Activated T-cell treated with anti-CD3 and anti-CD28 coated beads for 24 hours (primary cell): ENCODE measurements around the gene EFHD1.
"Not testable (repeated sequence)": the region's sequence is repeated elsewhere in the genome, so short reads cannot be mapped to it uniquely, and the experiment has no call there.

Experiments
- DNase-seq: peaks from one replicate; pipeline ENCODE4 v3.0.0-alpha.2; 2020; ENCODE audit warnings: low read depth

Gene EFHD1

DNA sequence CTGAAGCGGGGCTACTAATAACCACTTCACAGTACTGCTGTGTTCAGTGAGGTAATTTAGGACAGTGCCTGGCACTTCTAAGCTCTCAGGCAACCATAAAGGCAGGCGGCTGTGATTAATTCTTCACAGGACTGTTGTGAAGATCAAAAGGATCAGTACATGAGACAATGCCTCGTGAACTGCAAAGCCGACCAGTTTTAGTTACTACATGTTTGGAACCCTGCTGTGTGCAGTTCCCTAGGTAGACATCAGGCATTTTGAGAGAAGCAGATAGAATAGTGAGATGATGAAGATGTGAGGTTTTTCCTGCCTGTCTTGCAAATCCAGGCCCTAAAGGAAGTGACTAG lies 19.1 kb downstream of the EFHD1 start:
- DNase-seq, result no peak

DNA sequence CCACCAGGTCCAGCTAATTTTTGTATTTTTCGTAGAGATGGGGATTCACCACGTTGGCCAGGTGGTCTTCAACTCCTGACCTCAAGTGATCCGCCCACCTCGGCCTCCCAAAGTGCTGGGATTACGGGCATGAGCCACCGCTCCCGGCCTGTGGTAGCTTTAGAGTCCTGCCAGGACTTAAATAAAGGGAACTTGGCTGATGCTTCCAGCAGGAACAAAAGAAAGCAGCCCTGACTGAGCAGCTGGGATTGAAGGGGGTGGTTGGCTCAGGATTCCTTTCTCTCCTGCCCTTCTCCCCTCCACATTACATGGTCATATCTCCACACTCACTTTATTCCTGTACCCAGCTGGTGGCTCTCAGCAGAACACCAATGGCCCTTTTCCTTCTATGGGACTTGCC lies 20.0 kb downstream of the EFHD1 start:
- DNase-seq, result no peak

DNA sequence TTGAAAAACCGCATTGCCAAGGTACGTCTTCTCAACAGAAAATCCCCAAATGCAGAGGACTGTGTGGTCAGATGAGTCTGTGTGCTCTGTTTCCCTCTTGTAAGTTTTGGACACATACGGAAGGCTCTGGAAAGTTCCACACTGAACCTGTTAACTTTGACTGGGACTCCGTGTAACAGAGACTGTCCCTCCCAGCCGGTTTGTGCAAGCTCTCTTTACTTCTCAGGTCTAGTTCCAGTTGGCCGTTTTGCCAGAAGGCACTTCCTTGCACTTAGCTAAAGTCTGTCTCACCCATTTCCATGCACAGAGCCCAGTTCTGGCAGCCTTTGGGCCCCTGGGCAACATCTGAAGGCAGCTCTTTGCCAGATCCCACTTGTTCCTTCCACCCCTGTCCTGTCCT lies 22.0 kb downstream of the EFHD1 start:
- DNase-seq, result no peak

DNA sequence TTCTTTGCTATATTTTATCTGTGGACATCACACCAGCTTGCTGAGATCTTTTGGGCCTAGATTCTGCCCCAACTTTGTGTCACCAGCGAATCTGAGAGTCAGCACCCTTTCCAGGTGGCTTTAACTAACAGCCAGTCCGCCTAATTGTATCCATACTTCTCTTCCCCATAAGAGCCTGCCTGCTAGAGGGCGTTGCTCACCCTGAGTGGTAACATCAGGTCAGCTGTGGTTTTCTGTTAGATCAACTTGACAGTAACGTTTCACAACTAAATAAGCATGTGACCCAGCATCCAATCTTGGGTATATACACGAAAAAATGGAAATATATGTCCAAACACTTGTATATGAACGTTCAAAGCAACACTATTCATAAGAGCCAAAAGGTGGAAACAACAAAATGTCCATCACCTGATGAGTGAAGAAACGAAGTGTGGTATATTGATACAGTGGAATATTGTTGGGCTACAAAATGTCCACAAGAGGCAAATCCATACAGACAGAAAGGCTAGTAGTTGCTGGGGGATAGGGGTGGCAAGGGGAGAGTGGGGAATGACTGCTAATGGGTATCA lies 24.9 kb downstream of the EFHD1 start:
- no peak for DNase-seq

DNA sequence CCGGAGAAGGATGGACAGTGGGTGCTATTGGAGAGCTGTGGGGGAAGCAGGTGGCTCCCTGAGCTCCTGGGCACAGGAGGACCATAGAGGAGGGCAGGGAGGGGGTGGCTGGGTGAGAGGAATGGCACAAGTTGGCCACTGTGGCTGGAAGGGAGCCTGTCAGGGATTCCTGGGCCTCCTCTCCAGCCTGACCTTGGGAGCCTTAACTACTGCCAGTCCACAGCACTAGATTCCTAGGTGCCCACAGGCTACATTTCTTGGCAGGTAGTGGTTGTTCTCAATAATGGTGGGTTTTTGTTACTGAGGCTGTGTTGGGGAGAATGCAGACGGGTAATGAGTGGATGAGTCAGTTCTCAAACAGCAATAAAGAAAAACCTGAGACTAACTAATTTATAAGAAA lies 26.0 kb downstream of the EFHD1 start:
- no peak for DNase-seq

DNA sequence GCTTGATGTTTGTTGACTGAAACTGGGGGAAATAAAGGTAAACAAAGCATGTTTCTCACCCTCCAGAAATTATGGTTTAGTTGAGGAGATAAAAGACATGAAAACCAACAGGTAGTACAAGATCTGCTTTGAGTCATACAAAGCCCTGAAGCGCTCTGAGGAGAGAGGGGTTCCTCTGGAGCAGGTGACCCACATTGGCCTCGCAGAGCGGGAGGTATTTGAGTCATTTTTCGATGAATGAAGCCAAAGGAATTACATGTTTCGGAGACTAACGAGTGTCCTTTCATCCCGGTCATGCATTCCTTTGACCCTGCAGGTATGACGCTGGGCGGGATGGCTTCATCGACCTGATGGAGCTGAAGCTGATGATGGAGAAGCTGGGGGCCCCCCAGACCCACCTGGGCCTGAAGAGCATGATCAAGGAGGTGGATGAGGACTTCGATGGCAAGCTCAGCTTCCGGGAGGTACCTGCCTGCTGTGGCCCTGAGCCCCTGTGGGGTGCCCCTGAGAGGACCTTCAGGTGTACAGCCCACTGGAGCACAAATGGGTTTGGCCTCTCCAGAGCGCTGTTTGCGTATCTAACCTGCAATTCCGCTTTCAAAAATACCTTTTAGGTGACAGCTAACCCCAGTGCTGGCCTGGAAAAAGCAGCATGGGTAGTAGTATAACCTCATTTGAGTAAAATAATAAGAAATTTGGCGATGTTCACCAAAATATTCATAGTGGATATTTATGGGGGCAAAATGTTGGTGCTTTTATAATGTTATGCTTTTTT lies 29.3 kb downstream of the EFHD1 start:
- no peak for DNase-seq

DNA sequence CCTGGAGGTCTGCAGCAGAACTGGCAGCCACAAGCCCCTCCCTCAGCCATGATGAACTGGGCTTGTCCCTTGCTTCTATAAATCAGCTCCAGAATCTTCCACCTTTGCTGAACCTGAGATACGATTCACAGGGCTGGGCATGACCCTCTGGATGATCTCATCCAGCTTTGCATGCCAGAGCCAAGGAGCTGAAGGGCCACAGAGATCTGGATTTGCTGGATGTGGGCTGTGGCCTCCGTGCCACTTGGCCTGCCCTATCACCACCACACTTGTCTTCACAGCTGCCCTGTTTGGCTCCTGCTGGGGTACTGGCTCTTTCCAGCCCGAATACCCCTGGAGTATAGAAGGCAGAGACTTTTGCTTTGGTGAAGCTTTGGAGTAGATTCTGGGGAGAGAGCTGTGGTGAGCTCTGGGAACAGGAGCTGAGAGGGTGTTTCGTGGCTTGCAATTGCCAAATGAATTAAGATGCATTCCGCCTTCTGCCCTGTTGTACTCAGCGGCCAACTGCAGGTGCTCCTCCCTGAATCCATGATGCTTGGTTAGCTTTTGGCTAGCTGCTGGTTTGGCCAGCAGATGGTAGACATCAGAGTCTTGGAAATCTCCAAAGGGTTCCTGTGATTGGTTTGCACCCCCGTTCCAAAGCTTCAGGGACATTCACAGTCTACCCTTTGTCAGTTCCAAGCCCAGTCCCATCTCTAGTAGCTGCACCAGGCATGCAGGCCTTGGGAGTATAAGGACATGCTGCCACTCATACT lies 32.8 kb downstream of the EFHD1 start:
- DNase-seq, result no peak

DNA sequence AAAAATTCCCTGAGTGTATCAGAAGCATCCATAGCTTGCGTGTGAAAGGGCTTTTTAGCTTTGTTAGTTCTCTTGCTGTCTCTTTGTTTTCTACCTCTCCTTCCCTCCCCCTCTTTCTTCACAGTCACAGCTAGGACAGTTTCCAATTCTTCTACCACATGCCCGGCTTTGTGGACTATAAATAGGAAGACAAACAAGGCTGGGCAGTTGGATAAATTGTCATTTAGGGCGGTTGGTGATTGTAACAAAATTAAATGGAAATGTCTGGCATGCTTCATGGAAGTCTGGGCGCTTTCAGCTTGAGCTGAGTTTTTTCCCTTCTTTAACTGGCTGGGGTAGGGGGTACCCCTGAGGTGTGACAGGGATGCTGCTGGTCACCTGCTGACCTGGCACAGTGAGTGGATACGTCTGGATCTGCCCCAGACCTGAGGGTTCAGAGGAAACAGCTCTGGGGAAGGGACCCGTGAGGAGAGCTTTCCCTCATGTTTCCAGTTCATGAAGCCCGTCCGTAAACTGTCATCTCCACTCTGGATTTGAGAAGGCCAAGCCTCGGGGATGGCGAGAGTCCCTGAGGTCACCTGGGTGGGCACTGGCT lies 34.7 kb downstream of the EFHD1 start:
- DNase-seq, result no peak

DNA sequence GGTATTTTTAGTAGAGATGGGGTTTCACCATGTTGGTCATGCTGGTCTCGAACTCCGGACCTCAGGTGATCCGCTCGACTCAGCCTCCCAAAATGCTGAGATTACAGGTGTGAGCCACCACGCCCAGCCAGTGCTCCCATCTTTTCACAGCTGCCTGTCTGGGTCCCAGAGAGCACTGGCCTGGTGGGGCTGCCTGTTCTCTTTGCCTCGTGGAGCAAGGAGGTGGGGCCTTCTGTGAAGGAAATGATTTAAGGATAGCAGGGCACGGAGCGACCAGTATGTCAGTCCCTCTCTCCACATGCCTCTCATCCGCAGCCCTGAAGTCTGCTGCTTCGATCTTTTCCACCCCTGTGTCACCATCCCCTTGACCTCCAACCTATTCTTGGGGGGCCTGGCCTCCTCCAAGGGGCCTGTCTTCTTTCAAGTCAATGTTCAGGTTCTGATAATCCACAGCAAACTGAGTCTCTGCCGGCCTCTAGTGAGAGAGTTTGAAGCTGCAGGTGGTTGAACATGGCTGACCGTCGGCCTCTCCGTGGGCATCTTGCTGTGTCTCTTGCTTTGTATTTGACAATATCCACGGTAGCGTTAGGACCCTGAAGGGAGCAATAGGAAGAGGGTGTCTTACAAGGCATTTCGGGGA lies 35.5 kb downstream of the EFHD1 start:
- no peak for DNase-seq

DNA sequence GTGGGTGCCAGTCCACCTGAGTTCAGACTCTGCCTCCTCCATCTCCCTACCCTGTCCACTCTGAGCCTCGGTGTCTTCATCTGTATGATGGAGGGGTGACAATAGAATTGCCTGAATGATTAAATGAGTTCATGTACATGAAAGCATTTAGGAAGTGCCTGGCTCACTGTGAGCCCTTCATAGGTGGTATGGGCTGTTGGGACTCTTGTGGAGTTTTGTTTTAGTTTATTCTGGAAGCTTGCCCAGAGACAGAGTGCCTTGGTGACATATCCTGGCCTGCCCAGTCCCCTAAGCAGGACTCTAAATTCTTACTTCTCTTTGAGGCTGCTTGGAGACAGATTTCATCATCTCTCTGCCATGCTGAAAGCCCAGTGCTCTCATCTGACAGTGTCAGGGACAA lies 39.2 kb downstream of the EFHD1 start:
- no peak for DNase-seq

DNA sequence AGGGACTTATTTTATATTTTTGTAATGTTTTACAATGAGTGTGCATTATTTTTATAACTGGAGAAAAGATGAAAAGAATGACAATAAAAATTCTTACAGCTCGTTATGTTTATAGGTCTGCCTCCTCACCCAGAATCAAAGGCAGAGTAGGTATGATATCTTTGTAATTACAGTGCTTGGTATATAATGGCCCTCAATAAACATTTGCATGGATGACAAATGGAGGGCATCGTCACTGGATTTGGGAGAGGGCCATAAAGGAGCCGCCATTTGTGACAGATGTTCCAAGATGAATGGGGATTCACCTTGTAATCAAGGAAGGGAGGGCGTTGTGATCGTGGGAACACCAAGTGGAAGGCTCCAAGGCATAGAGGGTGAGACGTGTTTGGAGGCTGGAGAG lies 41.1 kb downstream of the EFHD1 start:
- no peak for DNase-seq

DNA sequence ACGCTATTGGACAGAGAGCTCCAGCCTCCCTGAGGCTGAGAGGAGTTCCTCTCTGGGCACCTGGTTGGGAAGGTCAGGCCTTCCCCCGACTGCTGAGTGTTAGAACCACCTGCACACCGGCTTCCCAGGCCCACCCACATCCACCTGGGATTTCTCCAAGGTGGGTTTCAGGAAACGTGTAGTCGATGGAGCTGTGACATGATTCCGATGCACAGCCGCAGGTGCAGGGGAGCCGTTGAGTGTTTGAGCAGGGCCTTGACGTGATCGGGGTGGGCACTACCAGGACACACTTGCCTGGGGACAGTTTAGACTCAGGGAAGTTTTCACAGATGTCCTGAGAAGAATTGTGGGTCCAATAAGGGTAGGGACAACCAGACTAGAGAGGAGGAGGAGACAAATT lies 42.0 kb downstream of the EFHD1 start:
- DNase-seq, result no peak

DNA sequence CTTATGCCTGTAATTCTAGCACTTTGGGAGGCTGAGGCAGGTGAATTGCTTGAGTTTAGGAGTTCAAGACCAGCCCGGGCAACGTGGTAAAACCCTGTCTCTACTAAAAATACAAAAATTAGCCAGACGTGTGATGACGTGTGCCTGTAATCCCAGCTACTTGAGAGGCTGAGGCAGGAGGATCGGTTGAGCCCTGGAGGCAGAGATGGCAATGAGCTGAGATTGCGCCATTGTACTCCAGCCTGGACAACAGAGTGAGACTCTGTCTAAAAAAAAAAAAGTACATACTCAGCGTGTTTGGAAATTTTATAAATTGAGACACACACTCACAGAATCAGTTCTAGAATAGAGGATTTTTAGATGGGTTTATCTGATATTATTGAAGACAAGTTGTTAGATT lies 46.6 kb downstream of the EFHD1 start:
- no peak for DNase-seq

DNA sequence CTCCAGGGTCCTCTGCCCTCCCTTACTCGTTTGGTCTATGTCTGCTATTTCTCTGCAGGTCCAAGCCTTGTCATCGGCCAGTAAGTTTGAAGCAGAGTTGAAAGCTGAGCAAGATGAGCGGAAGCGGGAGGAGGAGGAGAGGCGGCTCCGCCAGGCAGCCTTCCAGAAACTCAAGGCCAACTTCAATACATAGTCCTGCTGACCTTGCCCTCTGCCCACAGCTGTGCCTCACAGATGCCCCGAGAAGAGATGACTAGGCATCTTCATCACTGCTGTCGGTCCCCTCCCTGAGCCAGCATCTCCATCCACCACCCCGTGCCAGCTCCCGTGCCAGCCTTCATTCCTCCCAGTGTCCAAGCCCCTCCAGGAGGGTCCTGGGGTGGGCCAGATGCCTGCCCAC lies 48.1 kb downstream of the EFHD1 start:
- DNase-seq, result no peak

DNA sequence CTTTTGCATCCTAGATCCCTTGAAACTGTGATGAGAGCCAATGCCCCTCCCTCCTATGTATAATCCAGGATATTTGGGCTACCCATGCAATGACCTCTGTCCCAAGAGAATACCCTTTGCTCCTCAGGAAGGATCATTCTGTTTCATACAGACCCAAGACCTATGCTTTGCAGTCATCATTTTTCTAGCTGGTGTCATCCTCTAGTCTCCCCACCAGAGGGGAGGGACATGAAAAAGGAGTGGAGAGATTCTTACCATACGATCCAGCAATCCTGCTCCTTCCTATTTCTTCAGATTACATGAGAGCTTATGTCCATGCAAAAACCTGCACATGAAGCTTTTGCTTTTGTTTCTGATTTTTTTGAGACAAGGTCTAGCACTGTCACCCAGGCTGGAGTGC lies 50.0 kb downstream of the EFHD1 start:
- DNase-seq, result no peak

DNA sequence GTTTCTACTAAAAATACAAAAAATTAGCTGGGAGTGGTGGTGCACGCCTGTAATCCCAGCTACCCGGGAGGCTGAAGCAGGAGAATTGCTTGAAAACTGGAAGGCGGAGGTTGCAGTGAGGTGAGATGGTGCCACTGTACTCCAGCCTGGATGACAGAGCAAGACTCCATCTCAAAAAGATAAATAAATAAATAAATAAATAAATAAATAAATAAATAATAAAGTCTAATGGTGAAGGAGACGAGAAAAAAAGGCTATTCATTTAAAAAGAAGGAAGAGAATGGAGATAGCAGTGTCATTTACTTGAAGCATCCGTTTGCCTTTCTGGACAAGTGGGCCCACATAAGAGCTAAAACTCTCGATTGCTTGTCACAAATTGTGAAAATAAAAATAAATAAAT lies 52.0 kb downstream of the EFHD1 start:
- DNase-seq, result not testable (repeated sequence)

DNA sequence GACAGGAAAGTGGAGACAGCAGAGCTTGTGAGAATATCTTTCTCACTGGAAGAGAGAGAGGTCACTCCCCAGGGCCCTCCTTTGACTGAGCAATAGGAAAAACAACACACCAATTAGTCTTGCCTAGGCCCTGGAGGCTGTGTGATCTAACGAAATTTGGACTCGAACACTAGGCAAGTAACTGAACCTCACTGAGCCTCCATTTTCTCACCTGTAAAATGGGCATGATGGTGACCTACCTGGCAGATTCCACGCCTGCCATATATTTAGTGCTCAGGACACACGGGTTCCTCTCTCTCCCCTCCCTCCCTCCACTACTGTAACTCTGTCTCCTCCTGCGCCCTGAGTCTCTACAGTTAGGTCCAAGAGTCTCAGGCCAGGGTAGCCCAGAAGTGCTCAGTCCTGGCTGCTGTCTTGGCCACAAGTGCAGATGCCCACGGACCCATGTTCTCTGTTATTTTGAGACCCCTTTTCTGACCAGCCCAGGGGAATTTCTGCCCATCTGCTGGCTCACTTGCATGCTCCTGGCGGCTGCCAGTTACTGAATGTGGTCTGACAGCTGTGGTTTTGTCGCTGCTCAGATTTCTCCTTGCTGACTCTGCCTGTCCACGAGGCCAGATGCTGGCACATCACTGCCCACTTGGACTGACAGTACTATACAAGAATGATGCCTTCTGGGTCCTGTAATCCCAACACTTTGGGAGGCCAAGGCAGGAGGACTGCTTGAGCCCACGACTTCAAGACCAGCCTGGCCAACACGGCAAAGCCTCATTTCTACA lies 54.2 kb downstream of the EFHD1 start:
- DNase-seq, result no peak

DNA sequence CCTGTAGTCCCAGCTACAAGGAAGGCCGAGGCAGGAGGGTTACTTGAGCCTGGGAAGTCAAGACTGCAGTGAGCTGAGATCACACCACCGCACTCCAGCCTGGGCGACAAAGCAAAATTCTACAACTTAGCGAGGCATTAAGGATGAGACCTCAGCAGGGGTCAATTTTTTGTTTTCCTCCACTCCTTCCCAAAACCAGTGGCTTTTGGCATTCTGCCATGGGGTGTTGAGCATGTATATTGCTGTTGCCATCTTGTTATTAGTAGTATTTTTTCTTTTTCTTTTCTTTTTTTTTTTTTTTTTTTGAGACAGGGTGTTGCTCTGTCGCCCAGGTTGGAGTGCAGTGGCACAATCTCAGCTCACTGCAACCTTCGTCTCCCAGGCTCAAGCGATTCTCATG lies 54.8 kb downstream of the EFHD1 start:
- DNase-seq, result no peak

DNA sequence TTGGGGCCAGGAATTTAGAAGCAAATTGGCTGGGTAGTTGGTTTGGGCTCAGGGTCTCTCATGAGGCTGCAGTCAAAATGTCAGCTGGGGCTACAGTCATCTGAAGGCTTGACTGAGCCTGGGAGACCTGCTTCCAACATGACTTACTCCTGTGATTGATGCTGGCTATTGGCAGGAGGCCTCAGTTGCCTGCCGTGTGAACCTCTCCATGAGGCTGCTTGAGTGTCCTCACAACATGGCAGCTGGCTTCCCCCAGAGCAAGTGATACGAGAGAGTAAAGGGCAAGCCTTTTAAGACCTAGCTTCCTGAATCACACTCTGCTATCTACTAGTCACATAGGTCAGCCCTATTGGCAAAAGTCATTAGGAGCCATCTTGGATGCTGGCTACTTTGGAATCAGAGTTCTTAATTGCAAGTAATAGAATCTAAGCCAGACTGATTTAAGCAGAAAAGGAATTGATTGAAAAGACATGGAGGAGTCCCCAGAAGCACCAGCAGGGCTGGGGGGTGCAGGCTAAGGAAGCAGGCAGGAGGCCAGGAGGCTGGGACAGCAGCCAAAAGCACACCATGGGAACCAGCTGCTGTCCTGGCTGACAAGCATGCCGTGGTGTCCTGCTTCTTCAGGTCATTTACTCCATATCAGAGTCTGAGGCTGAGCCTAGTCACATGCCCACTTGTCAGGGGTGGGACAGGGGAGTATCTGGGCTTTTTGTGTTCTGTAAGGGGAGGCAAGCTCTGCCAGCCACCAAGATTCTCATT lies 55.9 kb downstream of the EFHD1 start:
- no peak for DNase-seq

DNA sequence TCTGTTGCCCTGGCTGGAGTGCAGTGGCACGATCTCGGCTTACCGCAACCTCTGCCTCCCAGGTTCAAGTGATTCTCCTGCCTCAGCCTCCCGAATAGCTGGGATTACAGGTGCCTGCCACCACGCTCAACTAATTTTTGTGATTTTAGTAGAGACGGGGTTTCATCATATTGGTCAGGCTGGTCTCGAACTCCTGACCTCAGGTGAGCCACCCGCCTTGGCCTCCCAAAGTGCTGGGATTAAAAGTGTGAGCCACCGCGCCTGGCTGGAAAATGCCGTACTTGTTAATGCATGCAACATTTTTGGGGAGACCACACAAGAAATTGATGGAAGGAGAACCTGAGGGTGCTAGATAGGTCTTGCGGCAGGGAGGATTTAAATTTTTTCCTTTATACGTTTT lies 57.7 kb downstream of the EFHD1 start:
- not testable (repeated sequence) for DNase-seq

DNA sequence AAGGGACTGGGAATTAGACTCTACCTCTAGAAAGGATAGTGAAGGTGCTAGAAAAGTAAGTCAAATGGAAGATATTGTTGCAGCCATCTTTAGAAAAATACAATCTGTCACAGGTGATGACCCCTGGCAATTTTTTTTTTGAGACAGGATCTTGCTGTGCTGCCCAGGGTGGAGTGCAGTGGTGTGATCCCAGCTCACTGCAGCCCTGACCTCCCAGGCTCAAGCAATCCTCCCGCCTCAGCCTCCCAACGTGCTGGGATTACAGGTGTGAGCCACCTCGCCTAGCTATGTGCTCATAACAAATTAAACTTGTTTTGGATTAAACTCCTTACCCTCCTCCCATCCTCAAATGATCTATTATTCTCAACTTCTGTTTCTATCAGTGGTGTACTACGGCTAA lies 59.9 kb downstream of the EFHD1 start:
- no peak for DNase-seq
